ENCODE data around the gene RNF181. TPM values are rescaled to one million over a fixed set of nuclear protein-coding genes. Genes with fewer than 3 reads are reported as not detected.

RNF181 gene
- total RNA-seq, 4 donors from 2014 or later = 86.9 to 202 (median 168) TPM

GRCh38 chr2:85548608-85548900 is 47.0 kb upstream of the RNF181 start:
- no peak for TF ChIP-seq CTCF (IDR thresholded peaks at IDR 0.05)
- TF ChIP-seq POLR2A (IDR thresholded peaks at IDR 0.05) = no peak
- Histone ChIP-seq H3K9me3 (no peaks in the 10 kb centered on the region), H3K27me3 (no peaks in the 10 kb centered on the region), H3K27ac (no peak overlapping the region), H3K4me3 (replicated peaks in 1 of 3) (no peak overlapping the region), H3K36me3 (peaks cover 42 to 51% of the 10 kb centered on the region in 2 donors), H3K4me1 (peaks cover 3 to 6% of the 10 kb centered on the region in 2 donors)
- intact Hi-C loops (cut with DNase I) = loop anchor here (5.0 to 10.0 kb wide), 2 partner anchors 116 to 224 kb away; partner anchors contain the start of gene TGOLN2
- WGBS, 2 donors = 70 to 80% methylated on average over 2 of the region's 2 CpGs
- DNase-seq = no peak

GRCh38 chr2:85549095-85549494 is 46.5 kb upstream of the RNF181 start:
- 91% methylated on average over 10 of the region's 10 CpGs for WGBS, 2 donors
- Histone ChIP-seq H3K27me3 (no peaks in the 10 kb centered on the region), H3K27ac (no peak overlapping the region), H3K4me3 (replicated peaks in 1 of 3) (no peak overlapping the region), H3K9me3 (no peaks in the 10 kb centered on the region), H3K36me3 (peaks cover 42 to 45% of the 10 kb centered on the region in 2 donors), H3K4me1 (peaks cover 3 to 4% of the 10 kb centered on the region in 2 donors)
- intact Hi-C loops (cut with DNase I) = loop anchor here (5.0 to 10.0 kb wide), 2 partner anchors 117 to 224 kb away; partner anchors contain the start of gene TGOLN2
- TF ChIP-seq CTCF (IDR thresholded peaks at IDR 0.05) = no peak
- TF ChIP-seq POLR2A (IDR thresholded peaks at IDR 0.05) = no peak
- no peak for DNase-seq

GRCh38 chr2:85549826-85550225 is 45.7 kb upstream of the RNF181 start:
- intact Hi-C loops (cut with DNase I) = loop anchor here (2.0 to 10.0 kb wide), 4 partner anchors 118 to 225 kb away; partner anchors contain the start of genes ELMOD3, RETSAT and TGOLN2

GRCh38 chr2:85550486-85550885 is 45.1 kb upstream of the RNF181 start:
- TF ChIP-seq POLR2A (IDR thresholded peaks at IDR 0.05) = no peak
- no peak for TF ChIP-seq CTCF (IDR thresholded peaks at IDR 0.05)
- peaks cover 31 to 39% of the 10 kb centered on the region in 2 donors for H3K36me3 ChIP-seq
- H3K9me3 ChIP-seq = no peaks in the 10 kb centered on the region
- H3K4me1 ChIP-seq = peaks cover 3 to 4% of the 10 kb centered on the region in 2 donors
- intact Hi-C loops (cut with DNase I) = loop anchor here (2.0 to 5.0 kb wide), 2 partner anchors 130 to 198 kb away; partner anchors contain the start of genes ELMOD3 and RETSAT
- WGBS, 2 donors = 92 to 93% methylated on average over 10 of the region's 10 CpGs
- H3K27me3 ChIP-seq = no peaks in the 10 kb centered on the region
- H3K4me3 ChIP-seq (replicated peaks in 1 of 3) = no peak overlapping the region
- no peak overlapping the region for H3K27ac ChIP-seq
- DNase-seq = no peak

More at GRCh38 chr2:85549826-85550225, 45.7 kb upstream of the RNF181 start:
- Histone ChIP-seq H3K36me3 (peaks cover 38 to 40% of the 10 kb centered on the region in 2 donors), H3K27me3 (no peaks in the 10 kb centered on the region), H3K27ac (no peak overlapping the region), H3K9me3 (no peaks in the 10 kb centered on the region), H3K4me3 (replicated peaks in 1 of 3) (no peak overlapping the region), H3K4me1 (peaks cover 3 to 4% of the 10 kb centered on the region in 2 donors)
- no peak for DNase-seq
- WGBS, 2 donors = 59 to 74% methylated on average over 4 of the region's 4 CpGs
- TF ChIP-seq POLR2A (IDR thresholded peaks at IDR 0.05) = no peak
- no peak for TF ChIP-seq CTCF (IDR thresholded peaks at IDR 0.05)
